NCI-H2227 (cell line): Measurements from ENCODE around the gene CNTN4.

Experiments used
- DNase-seq: peaks from one replicate; lab custom pipeline; 2025; ENCODE audit not compliant: unreplicated experiment; lab: John Stamatoyannopoulos, UW

The CNTN4 gene

DNA sequence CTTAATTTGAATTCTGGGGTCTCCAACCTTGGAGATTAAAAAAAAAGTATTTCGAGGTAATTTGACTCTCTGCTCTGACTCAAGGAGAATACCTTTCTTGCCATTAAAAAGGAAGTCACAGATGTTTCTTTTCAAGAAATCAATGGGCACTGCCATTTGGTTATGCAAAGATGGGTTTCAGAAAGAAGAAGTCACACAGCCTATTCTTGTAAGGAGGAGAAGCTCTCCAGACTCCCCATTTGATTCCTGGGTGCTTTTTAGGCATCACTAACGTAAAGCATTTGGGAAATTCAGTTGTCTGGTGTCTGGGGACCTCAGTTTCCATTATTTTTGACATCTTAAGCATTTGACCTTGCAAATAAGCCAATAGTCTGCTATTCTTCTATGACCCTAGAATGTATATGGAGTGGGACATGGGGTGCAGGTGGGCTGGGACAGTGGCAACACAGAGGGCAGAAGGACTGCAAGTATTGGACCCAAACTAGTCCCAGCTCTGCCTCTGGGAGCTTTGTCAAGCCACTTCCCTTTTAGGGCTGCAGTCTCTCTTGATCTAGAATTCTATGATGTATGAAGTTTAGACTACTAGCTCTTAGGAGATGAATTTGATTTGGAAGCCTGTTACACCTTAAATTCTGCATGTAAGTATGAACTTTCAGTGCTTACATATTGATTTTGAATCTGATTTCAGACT, 983.7 kb downstream of the CNTN4 start:
- no peak for DNase-seq

DNA sequence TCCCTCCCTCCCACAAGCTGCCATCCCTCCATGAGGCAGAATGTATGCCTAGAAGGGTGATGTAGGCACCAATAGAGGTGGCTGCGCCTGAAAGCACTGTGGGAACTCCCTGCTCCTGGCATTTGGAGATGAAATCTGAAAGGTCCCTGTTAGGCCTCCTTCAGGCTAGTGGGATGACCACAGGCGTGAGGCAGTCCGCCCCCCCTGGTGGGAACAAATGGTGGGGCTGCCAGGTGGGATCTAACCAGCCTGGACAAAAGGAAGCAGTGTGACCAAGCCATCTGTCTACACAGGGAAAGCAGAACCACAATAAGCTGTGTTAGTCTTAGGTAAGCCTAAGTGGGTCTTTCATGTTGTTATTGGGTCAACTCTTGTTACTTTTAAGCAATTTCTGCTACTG, 986.2 kb downstream of the CNTN4 start:
- DNase-seq = no peak

DNA sequence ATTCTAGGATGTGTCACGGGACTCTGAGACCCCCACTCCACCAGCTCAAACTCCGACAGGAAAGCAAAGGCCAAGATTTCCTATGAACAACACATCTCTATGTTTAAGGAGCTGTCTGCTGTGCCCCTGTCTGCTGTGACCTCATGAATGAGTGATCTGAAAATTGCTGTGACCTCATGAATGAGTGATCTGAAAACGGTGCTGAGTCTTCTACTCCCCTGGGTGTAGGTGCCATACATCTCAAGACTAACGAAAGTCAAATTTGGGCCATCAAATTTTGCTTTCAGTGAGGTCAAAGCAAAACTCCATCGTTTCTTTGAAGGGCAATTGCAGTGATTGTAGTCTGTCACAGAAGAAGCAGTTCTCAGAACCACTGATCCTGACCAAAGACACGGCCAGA, 987.1 kb downstream of the CNTN4 start:
- no peak for DNase-seq

DNA sequence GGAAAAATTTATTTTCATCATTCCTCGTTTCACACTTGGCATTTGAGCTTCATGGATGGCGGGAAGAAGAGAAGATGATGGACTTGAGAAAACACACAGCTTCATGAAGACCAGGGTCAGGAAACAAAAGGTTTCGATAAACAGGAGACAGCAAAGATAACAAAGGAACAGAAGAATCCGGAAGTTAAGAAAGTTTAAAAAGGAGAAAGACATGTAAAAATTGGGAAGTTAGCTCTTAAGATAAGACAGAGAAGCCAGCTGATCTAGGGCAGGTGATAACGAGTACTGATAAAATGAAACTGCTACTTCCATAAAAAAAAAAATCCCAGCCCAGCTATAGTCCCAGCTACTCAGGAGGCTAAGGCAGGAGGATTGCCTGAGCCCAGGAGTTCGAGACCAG, 987.6 kb downstream of the CNTN4 start:
- DNase-seq = no peak

DNA sequence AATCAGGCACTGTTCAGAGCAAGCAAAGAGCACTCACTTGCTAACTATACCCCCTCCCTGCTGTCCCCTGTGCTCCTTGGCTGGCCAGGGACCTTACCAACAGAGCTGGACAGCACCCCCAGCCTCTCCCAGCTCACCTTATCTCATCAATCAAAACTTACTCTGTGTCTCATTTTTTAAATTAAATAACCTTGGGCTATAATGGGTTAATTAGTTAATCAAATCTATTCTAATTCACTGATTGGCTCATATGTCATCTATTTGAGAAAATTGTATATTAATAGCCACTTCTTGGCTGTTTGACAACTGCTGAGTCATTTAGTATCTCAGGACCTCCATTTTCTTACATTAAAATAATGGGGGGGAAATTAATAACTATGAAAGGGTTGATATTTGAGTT, 988.6 kb downstream of the CNTN4 start:
- DNase-seq = no peak

DNA sequence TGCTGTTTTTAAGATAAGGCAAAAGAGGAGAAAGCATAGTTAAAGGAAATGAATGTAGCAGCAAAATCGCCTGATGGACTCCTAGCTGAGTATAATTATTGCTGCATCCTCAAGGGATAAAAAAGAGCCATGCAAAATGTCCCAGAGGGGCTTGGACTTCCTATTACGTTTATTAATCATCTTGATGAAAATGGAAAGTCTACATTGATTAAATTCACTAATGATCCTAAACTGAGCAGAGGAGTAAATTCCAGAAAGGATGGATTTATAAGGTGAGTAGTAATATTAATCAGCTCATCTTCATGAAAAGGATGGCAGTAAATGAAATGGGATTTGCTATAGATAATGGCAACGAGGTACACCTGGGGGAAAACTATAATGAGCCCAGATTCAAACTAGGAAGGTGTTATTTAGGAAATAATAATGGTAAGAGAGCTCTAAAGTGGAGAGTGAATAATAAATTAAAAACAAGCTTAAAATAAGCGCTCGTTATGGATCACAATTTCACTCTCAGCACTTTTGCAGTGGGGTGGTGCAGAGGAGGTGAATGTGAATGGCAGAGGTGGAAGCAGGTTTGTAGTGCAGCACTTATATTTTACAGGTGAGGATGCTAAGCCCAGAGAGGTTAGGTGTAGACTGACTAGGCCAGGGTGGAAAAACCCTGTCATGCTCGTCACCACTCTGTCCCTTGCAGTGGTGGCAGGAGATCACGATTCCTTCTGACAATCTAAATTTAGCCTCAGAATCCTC, 989.2 kb downstream of the CNTN4 start:
- no peak for DNase-seq

DNA sequence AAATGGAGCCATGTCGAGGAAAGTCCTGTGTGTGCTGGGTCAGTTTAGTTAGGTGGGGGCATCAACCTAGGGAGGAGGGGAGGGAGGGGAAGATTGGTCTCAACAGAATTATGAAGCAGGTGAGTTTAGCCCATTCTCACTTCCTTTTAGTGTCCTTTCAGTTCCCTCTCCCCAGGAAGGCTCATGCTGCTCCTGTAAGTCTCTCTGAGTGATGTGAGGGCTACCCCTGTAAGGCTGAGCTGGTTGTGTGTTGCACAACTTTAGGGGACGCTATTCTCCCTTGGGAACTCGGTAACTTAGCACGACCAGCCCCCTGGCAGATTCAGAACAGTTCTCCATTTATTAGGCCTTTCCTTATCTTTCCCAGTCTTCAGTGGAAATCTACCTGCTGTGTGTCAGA, 990.4 kb downstream of the CNTN4 start:
- no peak for DNase-seq

DNA sequence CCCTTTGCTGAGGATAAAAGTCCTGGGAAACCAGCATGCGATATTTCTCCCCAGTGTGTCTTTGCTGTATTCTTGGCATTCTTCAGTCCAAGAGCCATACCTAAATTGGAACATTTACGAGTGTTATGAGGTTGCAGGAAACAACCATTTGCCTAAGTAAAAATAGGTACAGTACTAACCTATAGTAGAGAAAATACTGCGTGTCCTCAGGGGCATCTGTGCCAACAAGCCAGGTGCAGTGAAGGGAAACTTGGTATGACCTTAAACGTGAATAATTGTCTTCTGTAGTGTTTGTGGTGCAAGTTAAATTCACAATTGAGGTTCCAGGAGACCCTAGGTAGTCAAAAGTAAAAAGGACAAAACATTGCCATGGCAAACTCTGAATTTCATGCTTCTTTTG, 999.3 kb downstream of the CNTN4 start:
- no peak for DNase-seq

DNA sequence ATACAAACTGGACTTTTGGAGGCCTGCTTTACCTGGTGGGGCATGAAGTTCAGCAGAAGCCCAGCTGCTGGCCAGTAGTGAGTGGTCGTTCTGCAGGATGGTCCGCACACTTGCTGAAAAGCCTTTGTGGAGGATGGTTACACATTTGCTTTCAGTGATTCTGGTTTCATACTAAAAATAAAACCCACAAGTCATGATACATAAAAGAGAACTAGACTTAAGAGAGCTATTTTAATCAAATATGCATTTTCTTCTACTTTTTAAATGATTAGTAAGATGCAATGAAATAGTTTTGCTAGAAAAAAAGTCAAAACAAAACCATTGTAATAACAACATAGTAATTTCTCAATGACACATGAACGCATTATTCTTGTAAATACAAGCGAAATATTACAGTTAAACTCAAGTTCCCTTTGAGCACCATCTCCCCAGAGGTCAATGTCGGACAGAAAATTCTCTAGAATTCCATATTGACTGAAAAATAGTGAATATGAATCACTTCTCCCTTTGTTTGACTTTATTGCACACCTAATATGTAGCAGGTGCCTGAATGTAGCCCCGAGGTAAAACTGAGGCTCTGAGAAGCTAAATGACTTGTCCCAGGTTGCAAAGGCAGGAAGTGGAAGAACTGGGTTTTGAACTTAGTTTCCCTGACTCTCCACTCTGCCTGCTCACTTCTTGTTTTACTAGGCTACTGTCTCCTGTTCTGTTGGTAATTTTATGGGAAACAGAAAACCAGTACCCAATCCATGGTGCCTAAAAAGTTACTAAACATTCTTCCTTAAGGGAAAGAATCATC, 1003.2 kb downstream of the CNTN4 start:
- no peak for DNase-seq

DNA sequence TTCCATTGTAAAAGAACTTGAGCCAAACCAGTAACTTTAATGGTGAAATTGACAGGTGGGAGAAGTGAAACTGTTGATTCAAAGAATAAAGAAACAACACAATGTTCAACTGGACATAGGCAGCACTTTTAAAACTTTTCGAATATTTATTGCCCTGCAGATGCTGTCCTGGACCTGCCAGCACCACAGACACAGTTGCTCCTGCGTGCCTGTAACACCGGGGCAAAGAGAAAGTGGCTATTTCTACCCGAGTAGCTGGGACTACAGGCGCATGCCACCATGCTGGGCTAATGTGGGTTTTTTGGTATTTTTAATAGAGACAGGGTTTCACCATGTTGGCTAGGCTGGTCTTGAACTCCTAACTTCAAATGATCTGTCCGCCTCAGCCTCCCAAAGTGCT, 1004.1 kb downstream of the CNTN4 start:
- no peak for DNase-seq

DNA sequence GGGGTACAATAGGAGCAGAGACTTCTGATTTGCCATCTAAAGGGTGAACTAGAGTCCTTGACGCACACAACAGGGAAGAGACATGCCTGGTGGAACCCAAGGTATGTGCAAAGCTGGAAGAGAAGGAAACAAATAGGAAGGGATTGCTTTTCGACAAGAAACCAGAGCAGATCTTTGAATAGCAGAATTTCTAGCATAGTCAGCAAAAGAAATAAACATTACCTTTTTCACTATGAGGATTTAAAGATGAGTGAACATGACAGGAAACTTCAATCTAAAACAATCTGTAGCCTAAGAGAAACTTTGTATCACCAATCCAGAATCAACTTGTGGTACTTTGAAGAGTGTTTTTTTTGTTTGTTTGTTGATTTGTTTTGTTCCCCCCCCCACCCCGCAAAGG, 1006.6 kb downstream of the CNTN4 start:
- DNase-seq = no peak

DNA sequence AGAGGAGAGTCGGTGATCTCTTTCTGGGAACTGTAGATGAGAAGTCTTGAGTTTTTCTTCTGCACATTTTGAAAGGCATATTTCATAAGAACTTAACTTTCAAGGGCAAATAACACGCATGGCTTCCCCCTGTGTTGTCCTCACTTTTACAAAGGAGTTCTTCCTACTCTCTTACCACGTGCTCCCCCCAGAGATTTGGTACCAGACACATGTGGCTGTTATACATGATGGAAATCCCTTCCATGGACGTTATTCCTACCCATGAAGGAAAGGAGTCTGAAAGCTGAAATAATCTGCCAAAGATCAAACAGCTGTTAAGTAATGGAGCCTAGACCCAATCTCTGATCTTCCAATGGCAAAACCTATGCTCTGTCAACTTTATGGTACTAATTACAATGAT, 1007.1 kb downstream of the CNTN4 start:
- no peak for DNase-seq

DNA sequence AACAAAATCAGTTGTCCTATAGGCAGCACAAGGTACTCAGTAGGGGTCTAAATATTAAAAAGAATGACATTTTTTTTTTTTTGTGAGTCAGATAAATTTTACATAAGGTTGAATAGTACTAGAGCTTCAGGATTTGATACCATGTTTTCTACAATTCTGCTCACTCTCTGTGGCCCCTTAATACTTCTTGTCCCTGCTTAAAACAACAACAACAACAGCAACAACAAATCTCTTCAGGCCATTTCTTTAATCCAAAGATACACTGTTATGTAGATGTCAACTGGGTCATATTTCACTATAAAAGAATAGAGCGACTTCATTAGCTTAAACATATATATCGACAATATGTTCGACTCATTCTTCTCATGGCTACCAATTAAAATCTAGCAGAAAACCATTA, 1008.5 kb downstream of the CNTN4 start:
- DNase-seq = no peak
